ENCODE measurements around the gene PAAF1. TPM values are rescaled to one million over a fixed set of nuclear protein-coding genes. Genes with fewer than 3 reads are reported as not detected.

Gene PAAF1
- total and polyA plus RNA-seq, 3 donors from 2014 or later: 44.0 to 65.5 (median 47.6) TPM

GRCh38 chr11:73978576-73979086 is 101.8 kb downstream of the PAAF1 start:
- no peak for DNase-seq
- H3K27ac ChIP-seq: no peak overlapping the region
- no peak for TF ChIP-seq POLR2A (IDR thresholded peaks at IDR 0.05)
- no peak for TF ChIP-seq CTCF (IDR thresholded peaks at IDR 0.05)
- no peaks in the 10 kb centered on the region for H3K9me3 ChIP-seq
- 94 to 97% methylated on average over 3 of the region's 3 CpGs for WGBS, 2 donors
- H3K27me3 ChIP-seq: no peaks in the 10 kb centered on the region
- H3K4me1 ChIP-seq: peaks cover 1% of the 10 kb centered on the region
- no peak overlapping the region for H3K4me3 ChIP-seq
- no peaks in the 10 kb centered on the region for H3K36me3 ChIP-seq (ENCODE audit: low read depth, missing control alignments)
- intact Hi-C loops (cut with DNase I; ENCODE audit: low total_unique reads): no loop called here

- H3K27me3 ChIP-seq: no peaks in the 10 kb centered on the region
- TF ChIP-seq POLR2A (IDR thresholded peaks at IDR 0.05) (no peak), CTCF (IDR thresholded peaks at IDR 0.05) (no peak)
- H3K36me3 ChIP-seq (ENCODE audit: low read depth, missing control alignments): no peaks in the 10 kb centered on the region
- H3K4me3 ChIP-seq: no peak overlapping the region
- intact Hi-C loops (cut with DNase I; ENCODE audit: low total_unique reads): no loop called here
- H3K27ac ChIP-seq: no peak overlapping the region
- 69 to 73% methylated on average over 6 of the region's 6 CpGs for WGBS, 2 donors
- DNase-seq: no peak
- H3K9me3 ChIP-seq: no peaks in the 10 kb centered on the region
- peaks cover 3% of the 10 kb centered on the region for H3K4me1 ChIP-seq
These were observed 103.5 kb downstream of the PAAF1 start for GRCh38 chr11:73980001-73980961.

Other genes starting within 250 kb of the PAAF1 start
- gene PLEKHB1, start 230.4 kb upstream of the PAAF1 start, total RNA-seq: 10 to 100 TPM; 62.1 to 71.5 TPM
- gene PLEKHB1, start 230.4 kb upstream of the PAAF1 start, polyA plus RNA-seq (ENCODE audit: insufficient read depth, low read depth, low replicate concordance): 54.9 TPM
- gene RAB6A, start 115.9 kb upstream of the PAAF1 start, total RNA-seq: 100 to 1,000 TPM; 104 to 125 TPM
- 71.2 TPM for gene RAB6A, start 115.9 kb upstream of the PAAF1 start, polyA plus RNA-seq (ENCODE audit: insufficient read depth, low read depth, low replicate concordance)
- gene MRPL48, start 89.1 kb upstream of the PAAF1 start, total RNA-seq: 10 to 100 TPM in 1 of 2 donors, 1 to 10 TPM in 1; 9.1 to 10.7 TPM
- 16.9 TPM for gene MRPL48, start 89.1 kb upstream of the PAAF1 start, polyA plus RNA-seq (ENCODE audit: insufficient read depth, low read depth, low replicate concordance)
- gene COA4, start 153 bp upstream of the PAAF1 start, total RNA-seq: 10 to 100 TPM; 60.5 to 69.4 TPM
- gene COA4, start 153 bp upstream of the PAAF1 start, polyA plus RNA-seq (ENCODE audit: insufficient read depth, low read depth, low replicate concordance): 76.5 TPM
- 10 to 100 TPM in 1 of 2 donors, 1 to 10 TPM in 1; 8.1 to 14.3 TPM for gene DNAJB13, start 74.0 kb downstream of the PAAF1 start, total RNA-seq
- 49.3 TPM for gene DNAJB13, start 74.0 kb downstream of the PAAF1 start, polyA plus RNA-seq (ENCODE audit: insufficient read depth, low read depth, low replicate concordance)
- gene UCP2, start 105.8 kb downstream of the PAAF1 start, total RNA-seq: 10 to 100 TPM; 20.6 to 40.8 TPM
- 52.3 TPM for gene UCP2, start 105.8 kb downstream of the PAAF1 start, polyA plus RNA-seq (ENCODE audit: insufficient read depth, low read depth, low replicate concordance)
- gene UCP3, start 132.1 kb downstream of the PAAF1 start, total RNA-seq: 1 to 10 TPM; 9.7 to 10.0 TPM
- gene UCP3, start 132.1 kb downstream of the PAAF1 start, polyA plus RNA-seq (ENCODE audit: insufficient read depth, low read depth, low replicate concordance): 5.8 TPM

Data from testis (tissue), 3 donors.